ENCODE measurements around the gene ABCA1.
"Not testable (repeated sequence)": the region's sequence is repeated elsewhere in the genome, so short reads cannot be mapped to it uniquely, and the experiment has no call there.

ABCA1 gene

DNA sequence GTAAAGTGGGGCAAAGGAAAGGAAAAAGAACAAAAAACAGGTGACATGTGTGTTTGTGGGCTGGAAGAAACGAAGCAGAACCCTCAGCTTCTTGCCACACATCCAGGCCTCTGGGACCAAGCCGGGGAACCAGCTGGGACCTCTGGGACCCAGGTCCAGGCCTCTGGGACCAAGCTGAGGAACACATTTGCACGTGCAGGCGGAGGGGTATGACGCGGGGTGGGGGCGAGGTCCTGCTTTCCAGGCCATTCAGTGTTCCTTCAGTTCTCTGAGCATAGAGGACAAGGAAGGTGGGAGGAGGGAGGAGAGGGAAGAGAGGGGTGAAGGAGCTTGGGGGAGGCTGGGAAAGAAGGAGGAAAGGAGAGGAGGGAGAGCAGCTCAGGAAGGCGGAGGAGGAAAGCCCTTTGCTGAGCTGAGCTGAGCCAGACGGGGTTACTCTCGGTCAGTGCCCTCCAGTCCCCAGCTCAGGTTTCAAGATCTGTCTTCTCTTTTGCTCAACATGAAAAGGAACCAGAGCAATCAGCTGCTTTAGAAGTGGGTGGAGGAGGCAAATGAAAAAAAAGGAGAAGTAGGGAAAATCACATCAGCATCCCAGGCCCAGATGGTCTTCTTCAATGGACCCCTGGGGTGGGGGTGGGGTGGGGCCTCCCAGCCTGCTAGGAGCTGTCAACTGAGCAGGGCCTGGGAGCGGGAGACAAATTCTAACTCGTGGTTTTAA lies 59.1 kb downstream of the ABCA1 start:
- peak; percentile 31 to 36 for DNase-seq

DNA sequence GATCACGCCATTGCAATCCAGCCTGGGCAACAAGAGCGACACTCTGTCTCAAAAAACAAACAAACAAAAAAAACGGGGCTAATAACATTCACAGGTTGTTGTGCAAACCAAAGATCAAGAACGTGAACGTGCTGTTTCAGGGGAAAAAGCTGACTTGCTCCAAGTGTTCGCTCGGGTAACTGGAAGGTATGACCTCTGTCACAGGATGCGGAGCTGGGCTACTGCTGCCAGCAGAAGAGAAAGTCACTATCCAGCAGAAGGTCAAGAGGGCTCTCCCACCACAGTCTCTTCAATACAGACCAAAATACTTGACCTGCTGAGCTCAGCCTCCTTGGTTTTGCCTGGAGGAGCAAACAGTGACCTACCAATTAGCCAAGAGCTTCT lies 59.7 kb downstream of the ABCA1 start:
- no peak for DNase-seq

DNA sequence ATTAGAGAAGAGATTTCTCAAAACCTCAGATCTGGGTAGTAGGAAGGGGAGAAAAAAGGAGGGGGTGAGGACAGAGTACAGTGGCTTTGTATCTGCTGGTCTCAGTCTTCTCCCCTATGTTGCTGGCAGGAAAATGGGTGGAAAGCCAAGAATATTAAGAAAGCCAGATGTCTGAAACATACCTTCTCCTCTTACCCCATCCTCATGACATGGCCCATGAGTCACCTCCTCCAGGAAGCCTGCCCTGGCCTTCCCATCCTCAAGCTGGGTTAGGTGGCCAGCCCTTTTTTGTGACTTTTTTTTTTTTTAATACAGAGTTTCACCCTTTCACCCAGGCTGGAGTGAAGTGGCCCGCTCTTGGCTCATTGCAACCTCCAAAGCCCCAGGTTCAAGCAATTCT lies 61.8 kb downstream of the ABCA1 start:
- DNase-seq: no peak

DNA sequence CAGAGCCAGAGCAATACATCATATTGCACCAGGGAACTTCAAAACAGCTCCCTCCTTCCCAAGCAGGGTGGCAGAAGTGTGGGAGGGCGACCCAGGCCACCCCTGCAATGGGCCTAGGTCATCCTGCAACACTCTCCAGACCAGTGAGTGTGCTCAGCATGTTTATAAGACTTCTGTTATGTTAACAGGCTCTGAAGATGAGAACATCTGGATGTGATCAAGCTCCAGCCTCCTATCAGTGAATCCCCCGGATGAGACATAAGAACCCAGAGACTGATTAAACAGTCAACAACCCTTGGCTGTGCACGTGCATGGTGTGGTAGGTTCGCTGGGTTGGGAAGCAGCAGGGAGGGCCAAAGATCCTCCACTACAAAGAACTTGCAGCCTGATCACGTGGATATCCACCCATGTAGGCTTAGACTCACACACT lies 63.3 kb downstream of the ABCA1 start:
- no peak for DNase-seq

DNA sequence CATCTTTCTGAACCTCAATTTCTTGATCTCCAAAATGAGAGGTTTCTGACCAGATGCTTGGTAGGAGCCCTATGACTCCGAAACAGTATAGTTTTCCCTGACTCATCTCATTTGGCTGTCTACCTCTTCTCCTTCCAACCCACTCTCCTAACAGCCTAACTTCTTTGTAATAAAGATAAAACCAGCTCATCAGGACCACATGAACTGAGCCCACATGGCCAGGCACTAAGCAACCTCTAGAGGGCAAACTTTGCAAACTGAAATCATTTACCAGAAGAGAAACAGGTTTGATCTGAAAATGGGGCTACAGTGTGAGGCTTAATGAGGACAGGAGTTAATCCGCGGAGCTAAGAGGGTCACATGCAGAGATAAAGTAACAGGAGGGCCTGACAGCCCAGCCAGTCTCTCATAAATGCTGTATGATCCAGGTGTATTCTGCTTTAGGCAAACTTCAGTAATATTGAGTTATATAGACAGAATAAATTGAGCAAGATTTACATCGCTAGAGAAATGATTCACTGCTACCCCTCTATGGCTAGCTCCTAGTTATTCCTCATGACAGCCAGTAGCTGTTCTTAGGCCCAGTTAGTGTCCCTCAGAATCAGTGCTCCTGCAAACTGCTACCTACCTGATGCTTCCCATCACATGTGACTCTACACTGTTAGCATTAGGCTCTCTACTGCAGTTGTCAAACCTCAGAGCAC lies 64.6 kb downstream of the ABCA1 start:
- peak; percentile 62 to 70 for DNase-seq

DNA sequence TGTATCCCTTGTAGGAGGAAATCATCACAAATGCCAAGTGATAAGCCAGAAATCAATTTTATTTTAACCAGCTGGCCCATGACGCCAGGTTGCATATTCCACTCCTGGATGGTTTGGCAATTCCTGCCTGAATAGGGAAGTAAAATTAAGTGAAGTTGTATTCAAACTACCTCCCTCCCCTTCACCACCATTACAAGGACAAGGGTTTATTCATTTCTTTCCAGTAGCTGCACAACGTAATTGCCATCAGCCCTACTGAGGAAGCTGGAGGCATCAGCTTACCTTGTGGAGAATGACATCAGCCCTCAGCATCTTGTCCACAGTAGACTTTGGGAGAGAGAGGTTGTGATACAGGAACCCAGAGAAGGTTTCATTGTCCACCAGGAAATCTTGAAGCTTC lies 66.6 kb downstream of the ABCA1 start:
- DNase-seq: peak; percentile 10 to 12

DNA sequence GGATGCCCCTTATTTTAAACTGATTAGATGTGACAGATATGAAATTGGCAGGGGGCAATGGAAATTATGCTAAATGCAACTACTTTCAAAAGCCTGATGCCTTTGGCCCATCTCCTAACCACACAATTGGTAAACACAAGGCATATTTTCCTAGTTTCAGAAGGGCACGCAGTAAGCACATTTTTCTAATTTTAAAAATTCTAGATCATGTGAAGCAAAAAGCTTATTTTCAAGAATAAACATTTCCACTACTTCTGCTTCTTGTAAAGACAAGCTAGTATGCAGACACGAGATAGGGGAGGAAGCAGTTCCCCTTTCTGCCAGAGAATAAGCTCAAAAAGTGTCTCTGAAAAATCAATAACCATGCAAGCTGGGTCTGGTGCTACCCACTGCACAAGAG lies 67.7 kb downstream of the ABCA1 start:
- DNase-seq: peak; percentile 35 to 48

DNA sequence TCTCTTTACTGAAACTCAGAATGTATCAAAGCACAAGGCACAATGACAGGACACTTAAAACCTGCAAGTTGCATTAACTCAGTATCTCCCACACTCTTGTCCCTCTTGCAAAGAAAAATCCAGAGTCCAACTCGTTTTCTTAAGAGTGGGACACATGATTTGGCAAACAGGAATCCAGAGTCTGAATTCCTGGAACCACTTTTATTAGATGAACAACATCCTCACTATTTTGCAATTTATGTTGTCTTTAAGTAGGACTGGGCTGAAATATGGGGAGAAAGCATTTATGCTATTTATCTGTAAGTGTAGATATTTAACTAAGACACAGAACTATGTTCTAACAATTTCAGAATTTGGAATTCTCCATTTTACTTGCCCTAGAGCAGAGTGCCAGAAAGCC lies 69.1 kb downstream of the ABCA1 start:
- no peak for DNase-seq

DNA sequence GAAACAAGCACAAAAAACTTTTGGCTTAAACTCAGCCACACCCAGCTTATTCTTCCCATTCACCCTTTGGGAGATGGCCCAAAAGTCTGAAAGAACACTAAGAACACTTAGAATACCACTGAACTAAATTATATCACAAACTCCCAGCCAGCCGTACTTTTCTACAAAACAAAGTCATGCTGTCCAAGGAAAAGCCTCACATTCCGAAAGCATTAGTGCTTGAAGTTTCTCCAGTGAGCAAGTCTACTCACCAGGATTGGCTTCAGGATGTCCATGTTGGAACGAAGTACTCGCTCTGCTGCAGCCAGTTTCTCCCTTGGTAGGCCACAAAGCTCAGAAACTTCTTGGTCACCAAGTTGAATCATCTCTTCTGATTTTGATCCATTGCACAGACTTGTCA lies 69.7 kb downstream of the ABCA1 start:
- no peak for DNase-seq

DNA sequence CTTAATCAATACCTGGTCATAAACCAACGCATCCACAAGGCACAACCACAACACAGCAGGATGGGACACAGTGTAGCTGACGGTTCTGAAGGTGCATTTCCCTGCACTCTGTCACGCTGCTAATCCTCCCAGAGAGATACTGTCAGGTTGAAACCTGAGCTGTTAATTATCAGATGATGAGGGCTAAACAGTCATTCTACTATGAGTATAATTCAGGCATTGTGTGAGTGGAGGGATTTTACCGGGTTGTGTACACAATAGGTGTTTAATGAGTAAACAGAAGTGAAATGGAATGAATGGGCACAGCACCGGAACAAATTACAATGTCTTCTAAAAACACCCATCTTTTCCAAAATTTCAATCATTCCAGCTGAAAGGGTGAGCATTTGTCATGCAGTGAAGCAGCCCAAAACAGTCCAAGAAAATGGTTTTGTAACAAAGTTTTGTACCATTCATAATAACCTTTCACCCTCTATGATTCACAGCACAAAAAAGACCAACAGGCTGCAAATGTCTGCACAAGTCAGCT lies 71.5 kb downstream of the ABCA1 start:
- no peak for DNase-seq

DNA sequence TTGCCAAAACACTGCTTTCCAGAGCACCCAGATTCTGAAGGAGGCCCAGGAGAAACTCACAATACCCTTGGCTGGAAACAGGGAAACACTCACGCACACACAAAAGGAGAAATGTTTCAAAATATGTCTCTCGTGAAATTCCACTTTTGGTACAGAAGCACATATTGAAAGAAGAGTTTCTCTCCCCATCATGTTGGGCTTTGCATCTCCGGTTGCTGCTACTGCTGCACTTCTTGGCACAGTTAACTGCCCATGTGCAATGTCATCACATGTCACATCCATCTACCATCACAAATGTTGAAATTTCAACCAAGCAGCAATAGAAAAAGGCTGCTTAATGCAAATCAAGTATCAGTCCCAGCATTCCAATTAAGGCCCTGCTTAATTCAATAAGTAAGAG lies 72.1 kb downstream of the ABCA1 start:
- no peak for DNase-seq

DNA sequence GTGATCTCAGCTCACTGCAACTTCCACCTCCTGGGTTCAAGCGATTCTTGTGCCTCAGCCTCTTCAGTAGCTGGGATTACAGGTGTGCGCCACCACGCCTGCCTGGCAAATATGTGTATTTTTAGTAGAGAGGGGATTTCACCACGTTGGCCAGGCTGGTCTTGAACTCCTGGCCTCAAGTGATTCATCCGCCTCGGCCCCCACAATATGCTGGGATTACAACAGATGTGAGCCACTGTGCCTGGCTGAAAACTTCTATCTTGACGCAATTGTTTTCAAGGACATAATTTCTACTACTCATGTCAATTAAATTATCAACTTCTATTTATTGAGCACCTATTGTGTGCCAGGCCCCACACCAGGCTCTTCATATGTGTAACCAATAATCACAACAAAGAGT lies 72.7 kb downstream of the ABCA1 start:
- DNase-seq: not testable (repeated sequence)

DNA sequence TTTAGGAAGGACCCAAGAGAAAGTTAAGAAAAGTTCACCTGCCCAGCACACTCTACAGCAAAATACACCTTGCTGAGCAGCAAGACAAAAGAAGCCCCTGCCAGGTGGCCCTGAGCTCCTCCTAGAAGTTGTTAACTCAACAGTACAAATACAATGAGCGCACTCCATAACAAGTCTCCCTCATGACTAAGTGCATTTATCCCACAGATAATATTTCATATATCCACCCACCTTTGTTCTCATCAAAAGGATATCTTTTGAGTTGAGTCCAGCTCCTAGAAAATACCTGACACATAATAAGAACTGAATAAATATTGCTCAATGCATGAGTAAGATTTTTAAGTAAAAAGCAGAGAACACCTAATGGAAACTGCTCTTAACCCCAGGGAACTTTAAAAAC lies 73.3 kb downstream of the ABCA1 start:
- DNase-seq: no peak

DNA sequence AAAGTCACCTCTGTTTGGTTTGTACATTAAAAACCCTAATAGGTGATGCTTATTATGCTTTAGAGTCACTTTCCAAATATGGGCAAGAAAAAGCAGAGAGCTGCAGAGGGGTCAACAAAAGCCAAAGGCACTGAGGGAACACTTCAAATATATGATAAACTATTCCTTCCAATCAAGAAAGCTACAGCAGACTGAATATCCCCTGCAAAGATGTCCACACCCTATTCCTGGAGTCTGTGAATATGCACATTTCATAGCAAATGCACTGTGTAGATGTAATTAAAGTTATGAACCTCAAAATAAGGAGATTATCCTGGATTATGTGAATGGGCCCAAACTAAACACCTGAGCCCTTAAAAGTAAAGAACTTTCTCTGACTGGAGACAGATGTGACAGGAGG lies 74.3 kb downstream of the ABCA1 start:
- DNase-seq: no peak

DNA sequence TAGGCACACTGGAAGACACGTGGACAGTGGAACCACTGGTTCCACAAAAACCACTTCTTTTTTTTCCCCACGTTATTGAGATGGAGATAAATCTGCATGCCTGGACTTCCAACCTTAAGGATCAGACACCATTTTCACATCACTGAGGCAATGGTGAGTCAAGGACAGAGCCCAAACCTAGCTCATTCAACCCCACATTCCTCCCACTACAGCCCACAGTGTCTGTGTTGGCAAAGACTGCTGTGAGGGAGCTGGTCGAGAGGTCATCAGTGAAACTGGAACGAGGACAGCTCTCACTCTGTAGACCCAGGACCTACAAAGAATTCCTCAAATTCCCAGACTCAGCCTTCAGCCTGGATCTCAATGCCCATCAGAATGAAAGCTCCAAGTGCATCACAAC lies 74.8 kb downstream of the ABCA1 start:
- no peak for DNase-seq

DNA sequence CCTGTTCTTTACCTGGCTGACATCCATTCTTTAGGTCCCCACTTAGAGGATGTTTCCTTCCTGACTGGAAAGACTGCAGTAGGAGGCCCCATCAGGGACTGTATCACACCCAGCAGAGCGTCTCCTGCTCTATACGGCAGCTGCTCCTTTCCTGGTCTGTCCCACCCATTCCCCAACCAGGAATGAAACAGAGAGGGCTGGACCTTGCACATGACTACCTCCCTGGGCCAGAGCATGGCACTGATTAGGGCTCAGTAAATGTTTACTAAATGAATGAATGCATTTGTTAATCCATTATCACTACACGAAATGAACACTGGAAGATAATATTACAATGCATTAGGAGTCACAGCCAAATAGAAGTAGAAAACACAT lies 76.4 kb downstream of the ABCA1 start:
- DNase-seq: no peak

DNA sequence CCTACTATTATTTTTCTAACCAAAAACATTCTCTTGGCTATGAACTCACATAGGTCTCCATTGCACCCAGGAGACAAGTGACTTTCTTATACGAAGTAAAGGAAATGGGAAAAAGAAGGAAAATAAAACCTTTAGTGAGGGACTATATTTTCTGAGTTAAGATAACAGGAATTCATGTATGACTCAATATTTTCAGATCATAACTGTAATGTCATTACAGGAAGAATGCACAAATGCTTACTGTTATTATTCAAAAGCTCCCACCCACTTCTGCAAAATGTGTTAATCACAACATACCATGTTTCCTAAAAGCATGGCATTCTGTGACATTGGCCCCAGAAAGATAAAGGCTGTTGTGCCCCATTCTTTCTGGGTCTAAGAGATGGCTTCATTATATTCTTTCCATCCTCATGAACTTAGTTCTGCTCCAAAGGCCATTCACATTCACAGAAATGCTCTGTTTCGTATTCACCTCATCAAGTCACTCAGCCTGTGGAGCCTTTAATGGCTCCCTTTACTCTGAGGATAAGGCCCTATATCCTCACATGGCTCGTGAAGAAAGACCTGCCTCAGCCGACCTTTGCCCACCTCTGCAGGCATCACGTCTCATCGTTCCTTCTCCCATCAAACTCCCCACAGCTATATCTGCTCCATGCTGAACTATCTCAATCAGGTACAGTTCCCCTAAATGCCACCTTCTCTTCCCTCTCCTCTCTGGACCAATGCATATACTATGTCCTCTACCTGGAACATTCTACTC lies 77.0 kb downstream of the ABCA1 start:
- DNase-seq: no peak

DNA sequence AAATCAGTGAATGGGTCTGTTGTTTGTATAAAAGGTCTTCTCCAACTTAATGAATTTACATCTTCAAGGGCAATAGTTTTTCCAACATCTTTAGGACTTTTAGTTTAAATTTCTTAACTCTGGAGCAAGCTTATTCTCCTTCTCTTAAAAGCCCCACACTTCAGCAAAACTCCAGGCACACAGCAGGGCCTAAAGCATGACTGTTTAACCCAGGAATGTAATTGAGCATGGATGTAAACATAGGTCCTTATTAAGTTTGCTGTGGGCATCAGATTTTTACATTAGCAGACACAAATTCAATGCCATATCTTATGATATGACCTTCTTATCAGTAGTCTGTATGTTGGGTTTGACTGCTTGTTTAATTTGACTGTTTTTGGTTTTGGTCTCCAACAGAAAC lies 78.9 kb downstream of the ABCA1 start:
- no peak for DNase-seq

DNA sequence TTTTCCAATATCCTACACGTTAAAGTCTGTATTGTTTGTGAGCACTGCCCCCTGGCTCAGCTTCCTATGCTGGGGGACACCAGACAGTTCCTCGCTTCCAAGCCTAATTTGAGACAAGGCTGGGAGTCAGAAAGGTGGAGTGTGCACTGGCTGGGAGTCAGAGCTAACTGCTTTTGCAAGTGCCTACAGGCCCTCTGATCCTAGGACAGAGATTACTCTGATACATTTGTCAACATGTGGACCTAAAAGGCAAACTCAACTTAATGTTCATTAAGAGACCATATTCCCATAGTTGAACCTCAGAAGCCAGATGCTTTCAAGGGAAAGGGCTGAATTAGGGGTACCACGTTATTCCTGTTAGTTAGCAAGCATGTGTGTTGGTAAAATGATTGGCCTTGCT lies 83.2 kb downstream of the ABCA1 start:
- DNase-seq: no peak

DNA sequence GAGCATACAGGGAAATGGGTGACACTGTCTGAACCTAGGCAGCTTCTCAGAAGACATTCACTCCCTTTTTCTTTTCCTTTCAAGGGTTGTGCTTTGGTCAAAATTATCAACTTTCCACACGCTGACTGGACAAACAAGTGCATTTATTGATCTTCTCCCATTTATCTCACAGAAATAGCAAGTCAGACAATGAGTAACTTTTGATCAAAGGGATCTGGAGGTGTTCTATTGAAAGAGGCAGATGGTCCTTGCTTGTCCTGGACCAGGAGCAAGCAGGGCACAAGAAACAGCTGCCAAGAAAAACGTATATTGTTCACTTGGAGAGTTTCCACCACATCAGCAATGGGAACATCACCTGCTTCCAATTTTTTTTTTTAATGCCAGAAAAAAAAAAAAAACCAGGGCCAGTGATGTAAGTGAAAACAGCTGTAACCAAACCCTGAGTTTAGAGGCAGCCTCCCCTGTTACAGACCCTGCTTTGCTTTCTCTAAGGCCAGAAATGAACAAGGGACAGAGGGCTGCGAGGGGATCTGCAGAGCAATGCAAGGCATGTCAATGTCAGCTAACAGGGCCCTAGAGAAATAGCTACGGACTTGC lies 84.2 kb downstream of the ABCA1 start:
- no peak for DNase-seq

DNA sequence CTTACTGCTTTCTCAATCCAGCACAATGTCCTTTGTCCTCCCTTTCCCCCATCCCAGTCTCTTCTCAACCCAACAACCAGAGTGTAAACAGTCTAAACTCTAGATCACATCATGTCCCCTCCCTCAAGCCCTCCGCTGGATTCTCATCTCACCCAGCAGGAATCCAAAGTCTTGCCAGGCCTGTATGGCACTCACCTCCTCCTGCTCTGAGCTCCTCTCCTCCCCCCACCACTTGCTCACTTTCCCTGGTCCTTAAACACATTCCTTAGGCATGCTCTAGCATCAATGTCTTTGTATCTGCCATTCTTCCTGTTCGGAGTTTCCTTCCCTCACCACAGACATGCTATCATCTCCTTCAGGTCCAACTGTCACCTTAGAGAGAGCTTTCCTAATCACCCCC lies 85.3 kb downstream of the ABCA1 start:
- no peak for DNase-seq

DNA sequence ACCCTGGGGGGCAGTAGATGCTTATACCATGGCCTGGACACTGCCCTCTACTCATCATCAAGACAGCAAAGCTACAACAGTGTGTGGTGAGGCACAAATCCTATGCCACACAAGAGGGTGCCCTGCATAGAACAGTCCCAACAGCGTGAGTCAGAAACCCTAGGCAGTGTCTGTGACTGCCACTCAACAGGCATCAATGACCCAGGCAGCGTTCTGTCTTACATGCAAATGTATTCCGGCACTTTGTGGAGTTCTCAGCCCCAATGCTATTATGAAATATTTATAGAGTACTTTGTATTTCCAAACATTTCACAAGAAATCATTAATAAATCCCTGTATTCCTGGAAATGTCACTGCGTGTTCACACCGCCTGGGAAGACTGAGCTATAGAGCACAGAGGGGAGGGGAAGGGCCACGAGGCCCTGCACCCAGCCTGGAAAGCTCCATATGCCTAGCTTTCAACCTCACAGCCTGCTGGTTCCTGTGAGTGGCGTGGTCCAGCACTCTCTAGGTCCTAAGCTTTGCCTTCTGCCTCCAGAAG lies 86.3 kb downstream of the ABCA1 start:
- DNase-seq: no peak

DNA sequence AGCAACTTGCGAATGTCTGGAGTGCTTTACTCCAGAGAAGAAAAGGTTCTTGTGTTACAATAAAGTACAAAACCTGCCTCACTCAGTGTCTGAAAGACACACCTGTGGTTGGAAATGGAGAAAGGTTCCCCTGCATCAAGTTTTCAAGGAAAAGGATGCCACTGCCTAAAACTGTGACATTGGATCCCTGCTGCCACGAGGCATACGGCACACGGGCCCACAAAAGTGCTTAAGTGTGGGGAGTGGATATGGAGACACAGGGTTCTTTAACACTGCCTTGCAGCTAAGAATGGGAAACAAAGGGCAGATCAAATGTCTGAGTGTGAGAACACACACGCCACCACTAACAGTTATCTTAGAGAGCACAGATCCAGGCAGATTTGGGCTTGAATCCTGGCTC lies 89.0 kb downstream of the ABCA1 start:
- no peak for DNase-seq

All from AML-193 (cell line).